ENCODE data around the gene KSR1. TPM values are rescaled to one million over a fixed set of nuclear protein-coding genes. Genes with fewer than 3 reads are reported as not detected.

KSR1 gene
- total and polyA plus RNA-seq, 2 of the 8 experiments (the other 6 are each of a cell fraction or from before 2014, with no cell fraction given), result 14.1 to 34.7 TPM

- no peak for TF ChIP-seq CTCF (IDR thresholded peaks at IDR 0.05; ENCODE audit: control extremely low read depth in 1 of 3, insufficient read depth in 1 of 3, low read depth in 1 of 3, low read length in 3 of 3)
- TF ChIP-seq CBX5 (IDR thresholded peaks at IDR 0.05; ENCODE audit: low read depth, low read length), result no peak
- no peak for TF ChIP-seq NANOG (IDR thresholded peaks at IDR 0.05; ENCODE audit: insufficient read depth, low read depth, low read length, poor library complexity, severe bottlenecking)
Measured at GRCh38 chr17:27548369-27548768, 92.1 kb downstream of the KSR1 start (continued).

Measured in H1 (cell line).